Left ventricle myocardium inferior (tissue), 1 donor: ENCODE results near the gene TSPAN11. TPM values are rescaled to one million over a fixed set of nuclear protein-coding genes. Genes with fewer than 3 reads are reported as not detected.

Experiments used
- DNase-seq: peaks from one replicate; pipeline ENCODE4 v3.0.0-alpha.2; 2020
- H3K27ac ChIP-seq: fragments of 200-600 bp; replicated peaks from 2 replicates; pipeline ENCODE4 v1.8.0; 2021
- H3K27me3 ChIP-seq: fragments of 200-600 bp; 2 replicates; pipeline ENCODE4 v1.8.0; 2021; ENCODE audit warnings: low read depth
- H3K36me3 ChIP-seq: fragments of 200-600 bp; 2 replicates; pipeline ENCODE4 v1.8.0; 2021
- H3K4me1 ChIP-seq: fragments of 200-600 bp; 2 replicates; pipeline ENCODE4 v1.8.0; 2021
- H3K4me3 ChIP-seq: fragments of 200-600 bp; 2 replicates; pipeline ENCODE4 v1.8.0; 2021; ENCODE audit warnings: mild to moderate bottlenecking, moderate library complexity
- H3K9me3 ChIP-seq: fragments of 200-600 bp; replicated peaks from 2 replicates; pipeline ENCODE4 v1.8.0; 2021
- intact Hi-C: fragments of 100-400 bp; cut with micrococcal nuclease; formaldehyde crosslinking; loops from one replicate; pipeline ENCODE4 v1.11.0; 2022
- total RNA-seq: library from RNA; stranded (reverse); fragmentation: NEBNext Ultra II Directional; extraction: Animal tissue kit (Norgen Biotek cat#: 25700); gene quantifications from one replicate; pipeline ENCODE4 v1.2.1, GENCODE V29; 2021
- TF ChIP-seq, protein P1 (sequence below): fragments of 200-600 bp; IDR thresholded peaks from 2 replicates; pipeline ENCODE4 v1.8.0; 2021; ENCODE audit warnings: antibody characterized with exemption, mild to moderate bottlenecking, borderline replicate concordance
- donor health status: DM: no; HTN: yes; CAD: no; lungs with severe emphysema.

TSPAN11 gene
- total RNA-seq, 1 donor from 2014 or later = 1.7 TPM

GRCh38 chr12:31037028-31037427 lies 110.5 kb downstream of the TSPAN11 start:
- intact Hi-C loops = no loop called here

DNA sequence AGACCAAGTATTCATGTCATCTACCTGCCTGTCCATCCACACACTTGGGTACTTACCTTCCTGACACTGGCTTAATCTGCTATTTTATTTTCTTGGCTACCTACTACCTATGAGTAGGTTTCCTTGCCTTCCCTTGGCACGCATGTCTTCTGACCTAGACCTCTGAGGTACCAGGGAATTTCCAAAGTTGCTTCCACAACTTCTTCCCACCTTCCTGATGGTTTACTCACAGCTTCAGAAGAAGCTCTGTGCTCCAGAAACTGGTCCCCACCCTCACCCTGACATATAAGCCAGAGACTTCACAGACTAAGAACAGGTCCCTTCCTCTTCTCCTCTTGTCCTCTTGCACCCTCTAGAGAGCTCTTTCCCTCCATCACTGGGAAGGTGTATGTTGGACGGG lies 111.4 kb downstream of the TSPAN11 start:
- no peak for DNase-seq
- intact Hi-C loops = no loop called here

More at GRCh38 chr12:31037028-31037427, 110.5 kb downstream of the TSPAN11 start:
- H3K4me3 ChIP-seq = no peak overlapping the region
- H3K4me1 ChIP-seq = peaks cover 43% of the 10 kb centered on the region
- TF ChIP-seq, protein P1, sequence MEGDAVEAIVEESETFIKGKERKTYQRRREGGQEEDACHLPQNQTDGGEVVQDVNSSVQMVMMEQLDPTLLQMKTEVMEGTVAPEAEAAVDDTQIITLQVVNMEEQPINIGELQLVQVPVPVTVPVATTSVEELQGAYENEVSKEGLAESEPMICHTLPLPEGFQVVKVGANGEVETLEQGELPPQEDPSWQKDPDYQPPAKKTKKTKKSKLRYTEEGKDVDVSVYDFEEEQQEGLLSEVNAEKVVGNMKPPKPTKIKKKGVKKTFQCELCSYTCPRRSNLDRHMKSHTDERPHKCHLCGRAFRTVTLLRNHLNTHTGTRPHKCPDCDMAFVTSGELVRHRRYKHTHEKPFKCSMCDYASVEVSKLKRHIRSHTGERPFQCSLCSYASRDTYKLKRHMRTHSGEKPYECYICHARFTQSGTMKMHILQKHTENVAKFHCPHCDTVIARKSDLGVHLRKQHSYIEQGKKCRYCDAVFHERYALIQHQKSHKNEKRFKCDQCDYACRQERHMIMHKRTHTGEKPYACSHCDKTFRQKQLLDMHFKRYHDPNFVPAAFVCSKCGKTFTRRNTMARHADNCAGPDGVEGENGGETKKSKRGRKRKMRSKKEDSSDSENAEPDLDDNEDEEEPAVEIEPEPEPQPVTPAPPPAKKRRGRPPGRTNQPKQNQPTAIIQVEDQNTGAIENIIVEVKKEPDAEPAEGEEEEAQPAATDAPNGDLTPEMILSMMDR = no peak
- no peaks in the 10 kb centered on the region for H3K9me3 ChIP-seq
- DNase-seq = no peak
- no peaks in the 10 kb centered on the region for H3K36me3 ChIP-seq
- peak overlapping the region; percentile 8 for H3K27ac ChIP-seq
- H3K27me3 ChIP-seq = no peaks in the 10 kb centered on the region

DNA sequence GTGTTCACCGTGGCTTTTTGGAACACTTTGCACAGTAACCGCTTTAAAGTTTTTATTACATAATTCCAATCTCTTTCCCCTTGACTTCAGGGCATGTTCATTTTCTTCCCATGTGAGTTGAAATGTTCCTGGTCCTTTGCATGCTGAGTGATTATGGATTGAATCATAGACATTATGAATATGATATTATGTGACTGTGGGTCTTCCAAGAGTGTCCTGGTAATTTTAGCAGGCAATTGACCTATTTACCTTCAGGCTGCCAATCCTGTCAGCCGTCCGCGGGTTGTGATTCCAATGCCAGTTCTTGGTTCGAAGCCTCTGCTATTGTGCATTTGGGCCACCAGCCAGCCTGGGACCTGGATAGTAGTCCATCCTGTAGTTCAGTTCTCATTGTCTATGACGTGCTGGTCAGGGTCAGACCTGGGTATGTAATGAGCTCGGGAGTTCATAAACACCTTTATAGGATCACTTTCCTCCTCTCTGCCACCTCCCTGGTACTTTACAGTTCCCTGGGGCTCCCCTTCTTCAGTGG lies 114.6 kb downstream of the TSPAN11 start:
- intact Hi-C loops = no loop called here
- DNase-seq = peak; percentile 43
- peak overlapping the region; percentile 50 for H3K27ac ChIP-seq
- no peaks in the 10 kb centered on the region for H3K36me3 ChIP-seq
- H3K9me3 ChIP-seq = no peaks in the 10 kb centered on the region
- TF ChIP-seq, protein P1 = no peak
- H3K4me1 ChIP-seq = peaks cover 19% of the 10 kb centered on the region
- H3K27me3 ChIP-seq = no peaks in the 10 kb centered on the region
- H3K4me3 ChIP-seq = no peak overlapping the region

More for the DNA sequence above, 111.4 kb downstream of the TSPAN11 start:
- H3K4me1 ChIP-seq = peaks cover 34% of the 10 kb centered on the region
- H3K36me3 ChIP-seq = no peaks in the 10 kb centered on the region
- TF ChIP-seq, protein P1 = no peak
- no peak overlapping the region for H3K27ac ChIP-seq
- H3K4me3 ChIP-seq = no peak overlapping the region
- no peaks in the 10 kb centered on the region for H3K9me3 ChIP-seq
- H3K27me3 ChIP-seq = no peaks in the 10 kb centered on the region

Other genes with a start within 250 kb of the TSPAN11 start
- 25.2 TPM for gene IPO8, start 230.9 kb upstream of the TSPAN11 start, total RNA-seq
- gene CAPRIN2, start 171.8 kb upstream of the TSPAN11 start, total RNA-seq = 27.5 TPM
- gene DDX11, start 147.1 kb downstream of the TSPAN11 start, total RNA-seq = 5.1 TPM